SK-N-SH (cell line): ENCODE results near the gene CEP57.

Experiments
- MAX ChIP-seq: IDR thresholded peaks from 2 replicates; pipeline ENCODE4 v1.4.0; 2012; ENCODE audit warnings: low read depth
- USF2 ChIP-seq: fragments of 150-350 bp; IDR thresholded peaks from 2 replicates; pipeline ENCODE4 v1.6.1; 2017; ENCODE audit warnings: antibody characterized with exemption, low read length, low read depth, borderline replicate concordance

GRCh38 chr11:95790933-95791708, 823 bp downstream of the CEP57 start:
- TF ChIP-seq MAX (no peak; the same call in 1 of the 2 replicates), USF2 (peak; percentile 26; the same call in 1 of the 2 replicates)
